NOMO-1 (cell line): Measurements from ENCODE around the gene CCL3.
"Not testable (repeated sequence)": the region's sequence is repeated elsewhere in the genome, so short reads cannot be mapped to it uniquely, and the experiment has no call there.

ENCODE experiments used
- DNase-seq, 2 experiments: peaks; one replicate each; lab custom pipeline; 2025; ENCODE audit not compliant: unreplicated experiment in 2 of 2; lab: John Stamatoyannopoulos, UW

Gene CCL3

DNA sequence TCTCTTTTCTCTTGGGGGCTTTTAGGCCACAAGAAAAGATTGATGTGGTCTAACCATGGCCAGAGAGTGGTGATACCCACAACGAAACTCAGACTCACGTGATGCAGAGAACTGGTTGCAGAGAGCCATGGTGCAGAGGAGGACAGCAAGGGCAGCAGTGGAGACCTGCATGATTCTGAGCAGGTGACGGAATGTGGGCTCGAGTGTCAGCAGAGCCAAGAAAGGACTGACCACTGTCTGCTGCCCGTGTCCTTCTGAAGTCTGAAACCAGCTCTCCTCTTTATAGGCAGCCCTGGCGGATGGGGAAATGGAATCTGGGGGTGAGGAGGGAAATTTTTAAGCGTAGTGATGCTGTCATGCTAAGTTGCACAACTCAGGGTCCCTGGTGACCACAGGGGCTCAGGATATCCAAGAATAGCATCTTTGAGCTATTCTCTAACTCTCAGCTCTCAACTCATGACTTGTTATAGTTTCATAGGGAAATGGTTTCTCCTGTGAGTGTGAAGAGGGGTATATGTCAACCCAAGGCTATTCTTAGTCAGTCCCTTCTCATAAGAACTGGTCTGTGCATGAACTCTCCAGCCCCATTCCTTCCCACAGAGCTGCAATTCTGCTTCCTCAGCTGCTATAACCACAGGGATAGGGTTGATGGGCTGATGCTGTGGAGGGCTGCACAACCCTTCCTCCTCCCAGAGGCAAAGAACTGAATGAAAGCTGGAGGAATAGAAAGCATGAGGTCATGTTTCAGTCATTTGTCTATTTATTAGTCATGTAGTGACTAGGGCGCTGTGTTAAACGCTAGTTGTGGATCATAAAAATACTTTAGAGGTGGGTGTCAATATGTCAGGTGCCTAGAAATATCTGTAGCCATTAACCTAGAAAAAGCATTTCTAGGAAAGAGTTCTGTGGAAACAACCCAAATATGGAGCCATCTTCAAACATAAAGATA lies at the start of gene CCL3:
Gene CCL3, minus strand, starts transcription at position 256 of the 949 bp plus-strand sequence. Its CDS starts 85 bp downstream, at position 171.
- peak; percentile 72 to 96 for DNase-seq

DNA sequence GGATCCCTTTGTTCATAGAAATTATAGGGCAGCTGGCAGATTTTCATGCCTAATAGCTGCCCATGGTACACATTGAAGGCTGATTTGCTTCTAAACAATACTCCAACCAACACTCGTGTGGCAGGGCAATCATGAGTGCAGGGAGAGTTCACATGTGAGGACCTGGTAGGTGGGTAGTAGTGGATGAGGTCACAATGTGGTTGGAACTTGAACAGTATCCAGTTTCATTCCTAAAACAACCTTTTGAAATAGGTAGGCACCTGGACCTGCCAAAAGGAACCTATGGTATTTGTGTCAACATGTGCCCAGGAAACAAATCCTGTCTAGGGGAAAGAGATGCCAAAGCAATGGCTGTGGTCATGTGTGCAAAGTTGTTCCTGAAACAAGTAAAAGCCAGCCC lies 46.5 kb upstream of the CCL3 start:
- DNase-seq = no peak

DNA sequence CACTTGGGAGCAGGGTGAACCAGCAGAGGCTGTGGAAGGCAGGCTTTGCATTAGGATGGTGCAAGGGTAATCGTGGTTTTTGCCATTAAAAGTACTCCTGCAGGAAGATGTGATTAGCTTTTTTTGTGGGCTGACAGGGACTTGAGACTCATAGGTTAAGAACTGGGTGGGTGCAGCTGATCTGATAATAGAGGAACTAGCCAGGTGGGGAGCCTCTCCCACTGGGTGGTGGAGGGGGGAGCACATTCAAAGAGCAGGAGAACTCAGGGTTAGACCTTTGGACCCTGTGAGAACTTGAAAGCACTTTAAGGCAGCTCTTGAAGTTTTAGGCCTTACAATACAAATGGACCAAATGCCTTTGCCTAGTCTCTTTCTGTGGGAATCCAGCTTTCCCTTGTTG lies 46.1 kb upstream of the CCL3 start:
- DNase-seq = peak; percentile 48 to 62

DNA sequence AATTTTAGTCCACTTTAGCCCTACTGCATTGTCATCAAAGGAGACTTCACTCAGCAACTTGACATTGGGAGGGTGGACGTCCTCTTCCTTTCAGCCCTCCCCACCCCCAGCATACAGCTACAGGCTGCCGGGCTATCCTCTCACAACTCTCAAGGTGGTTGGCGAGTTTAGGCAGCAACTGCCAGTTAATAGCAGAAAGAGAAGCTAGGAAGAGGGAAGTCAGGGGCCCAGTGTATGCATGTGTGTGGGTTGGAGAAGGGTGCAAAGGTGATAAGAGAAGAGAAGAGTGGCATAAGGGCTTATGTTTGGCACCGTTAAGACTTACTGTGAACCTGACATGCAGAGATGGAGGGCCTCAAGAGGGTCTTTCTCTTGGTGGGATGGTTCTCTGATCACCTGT lies 45.5 kb upstream of the CCL3 start:
- DNase-seq = peak; percentile 74 to 82

DNA sequence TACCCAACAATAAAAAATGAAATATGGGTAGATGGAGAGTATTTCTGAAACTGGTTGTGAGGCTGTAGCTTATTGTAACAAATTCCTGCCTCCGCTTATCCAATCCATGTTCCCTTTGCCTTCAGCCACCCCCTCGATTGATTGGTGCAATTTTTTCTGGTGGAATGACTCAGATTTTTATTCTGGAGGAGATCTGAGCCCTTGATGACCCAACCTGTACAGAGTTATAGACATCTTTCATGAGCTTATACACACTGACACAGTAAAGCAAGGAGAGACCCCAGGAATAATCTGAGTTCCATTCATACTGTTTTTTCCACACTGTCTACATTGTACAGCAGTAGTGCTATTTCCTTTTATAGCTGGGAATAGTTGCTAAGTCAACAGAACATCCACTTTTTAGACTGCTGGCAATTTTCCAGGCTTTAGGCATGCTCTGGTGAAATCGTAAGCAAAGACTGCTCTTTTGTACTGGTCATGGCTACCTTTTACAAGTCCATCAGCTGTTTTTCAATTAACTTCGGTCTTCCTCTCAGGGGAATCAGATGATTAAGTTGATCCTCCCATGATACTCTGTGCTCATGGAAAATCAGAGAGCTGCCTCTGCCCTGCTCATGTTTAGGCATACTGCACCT lies 43.8 kb upstream of the CCL3 start:
- no peak for DNase-seq

DNA sequence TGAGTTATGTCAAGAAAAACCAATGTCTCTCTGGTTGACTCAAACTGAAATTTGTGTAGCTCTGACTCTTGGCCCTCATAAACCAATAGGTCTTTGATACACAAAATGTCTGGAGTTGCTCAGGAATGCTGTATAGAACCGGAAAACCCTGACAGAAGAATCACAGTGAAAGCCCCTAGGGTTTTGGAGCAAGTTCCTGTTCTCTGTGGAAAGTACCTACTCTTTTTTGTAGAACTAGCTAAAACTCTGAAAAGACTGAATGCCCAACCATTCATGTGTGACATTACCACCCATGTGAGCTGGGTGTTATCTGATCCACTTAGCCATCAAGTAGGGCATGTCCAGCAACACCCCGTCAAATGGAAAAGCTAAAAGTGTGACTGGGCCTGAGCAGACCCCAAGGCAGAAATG lies 42.5 kb upstream of the CCL3 start:
- no peak for DNase-seq

DNA sequence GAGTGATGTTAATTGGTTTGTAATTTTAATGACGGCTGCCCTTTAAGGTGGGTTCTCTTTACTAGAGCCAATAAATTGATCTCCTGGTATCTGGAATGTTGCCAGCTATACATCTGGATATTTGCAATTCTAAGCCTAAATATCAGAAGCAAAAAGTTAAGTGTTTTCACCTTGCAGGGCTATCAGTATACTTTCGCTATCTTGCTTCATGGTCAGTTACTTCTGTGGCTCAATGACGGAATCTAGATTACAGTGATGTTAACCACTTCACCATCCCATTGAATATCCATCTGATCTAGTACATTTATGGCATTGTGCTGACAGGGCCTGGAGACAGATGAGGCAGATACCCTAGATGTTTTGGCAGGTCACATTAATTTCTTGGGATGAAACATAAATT lies 42.0 kb upstream of the CCL3 start:
- no peak for DNase-seq

DNA sequence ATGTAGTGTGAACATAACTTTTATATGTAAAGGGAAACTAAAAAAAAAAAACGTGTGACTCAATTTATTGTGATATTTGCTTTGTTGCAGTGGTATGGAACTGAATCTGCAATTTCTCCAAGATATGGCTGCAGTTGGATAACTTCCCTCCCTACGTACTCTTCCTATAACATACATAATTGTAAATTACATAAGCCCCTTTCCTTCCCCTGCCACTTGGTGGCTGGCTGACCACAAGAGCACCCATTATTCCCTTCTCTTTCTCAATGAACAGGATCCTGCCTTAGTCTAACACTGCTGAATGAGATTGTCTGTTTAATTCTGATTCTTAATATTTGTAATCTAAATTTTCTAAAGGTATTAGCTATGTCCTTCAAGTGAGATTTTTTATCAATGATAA lies 41.5 kb upstream of the CCL3 start:
- DNase-seq = peak; percentile 68 to 86

DNA sequence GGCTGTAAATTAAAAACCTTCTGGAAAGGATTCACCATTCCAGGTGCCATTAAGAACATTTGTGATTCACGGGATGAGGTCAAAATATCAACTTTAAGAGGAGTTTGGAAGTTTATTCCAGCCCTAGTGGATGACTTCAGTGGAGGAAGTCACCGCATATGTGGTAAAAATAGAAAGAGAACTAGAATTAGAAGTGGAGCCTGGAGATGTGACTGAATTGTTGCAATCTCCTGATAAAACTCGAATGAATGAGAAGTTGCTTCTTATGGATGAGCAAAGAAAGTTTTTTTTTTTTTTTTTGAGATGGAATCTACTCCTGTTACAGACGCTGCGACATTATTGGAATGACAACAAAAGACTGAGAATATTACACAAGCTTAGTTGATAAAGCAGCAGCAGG lies 40.4 kb upstream of the CCL3 start:
- peak in 1 of 2 experiments; percentile 34 for DNase-seq

DNA sequence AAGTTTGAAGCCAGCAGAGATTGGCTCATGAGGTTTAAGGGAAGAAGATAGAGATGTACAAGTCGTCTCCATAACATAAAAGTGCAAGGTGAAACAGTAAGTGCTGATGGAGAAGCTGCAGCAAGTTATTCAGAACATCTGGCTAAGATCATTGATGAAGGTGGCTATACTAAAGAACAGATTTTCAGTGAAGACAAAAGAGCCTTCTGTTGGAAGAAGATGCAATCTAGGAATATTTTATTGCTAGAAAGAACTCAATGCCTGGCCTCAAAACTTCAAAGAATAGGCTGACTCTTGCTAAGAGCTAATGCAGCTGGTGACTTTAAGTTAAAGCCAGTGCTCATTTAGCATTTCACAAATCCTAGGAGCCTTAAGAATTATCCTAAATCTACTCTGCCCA lies 39.7 kb upstream of the CCL3 start:
- DNase-seq = no peak

DNA sequence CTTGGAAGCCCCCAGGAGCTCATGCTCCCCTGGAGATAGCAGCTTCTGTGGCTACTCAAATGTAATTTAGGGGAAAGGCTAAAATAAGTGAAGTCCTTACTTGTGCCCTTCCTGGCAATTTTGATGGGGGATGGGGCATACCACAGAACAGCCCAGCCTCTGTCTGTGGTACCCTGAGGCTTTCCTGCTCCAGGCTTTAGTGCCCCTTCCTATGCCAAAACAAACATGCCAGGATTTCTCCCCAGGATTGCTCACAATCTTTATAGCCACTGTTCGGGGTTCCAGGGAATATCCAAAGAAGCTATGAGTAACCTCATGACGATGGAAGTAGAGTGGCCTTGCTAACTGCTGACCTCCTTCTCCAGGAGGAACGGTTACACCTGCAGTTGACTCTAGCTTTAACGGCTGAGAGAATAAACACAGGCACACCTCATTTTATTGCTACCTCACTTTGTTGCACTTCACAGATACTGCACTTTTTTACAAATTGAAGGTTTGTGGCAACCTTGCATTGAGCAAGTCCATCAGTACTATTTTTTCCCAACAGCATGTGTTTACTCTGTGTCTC lies 38.6 kb upstream of the CCL3 start:
- DNase-seq = no peak

DNA sequence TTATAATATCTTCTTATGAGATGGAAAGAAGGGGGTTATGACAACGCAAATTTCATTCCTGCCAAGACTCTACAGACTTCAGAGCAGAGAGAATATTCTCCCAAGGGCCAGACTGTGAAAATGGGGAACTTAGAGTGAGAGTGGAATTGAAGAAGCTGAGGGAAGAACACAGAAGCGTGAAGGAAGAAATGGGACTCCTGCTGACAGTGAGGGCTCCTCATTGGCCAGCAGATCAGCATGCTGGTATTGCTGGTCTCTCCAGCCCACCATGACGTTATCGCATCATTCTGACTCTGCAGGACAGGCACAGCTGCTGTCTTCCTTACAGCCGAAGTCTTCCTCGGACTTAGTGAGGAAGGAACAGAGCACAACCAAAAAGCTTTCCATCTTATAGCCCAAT lies 38.0 kb upstream of the CCL3 start:
- peak; percentile 6 to 52 for DNase-seq

DNA sequence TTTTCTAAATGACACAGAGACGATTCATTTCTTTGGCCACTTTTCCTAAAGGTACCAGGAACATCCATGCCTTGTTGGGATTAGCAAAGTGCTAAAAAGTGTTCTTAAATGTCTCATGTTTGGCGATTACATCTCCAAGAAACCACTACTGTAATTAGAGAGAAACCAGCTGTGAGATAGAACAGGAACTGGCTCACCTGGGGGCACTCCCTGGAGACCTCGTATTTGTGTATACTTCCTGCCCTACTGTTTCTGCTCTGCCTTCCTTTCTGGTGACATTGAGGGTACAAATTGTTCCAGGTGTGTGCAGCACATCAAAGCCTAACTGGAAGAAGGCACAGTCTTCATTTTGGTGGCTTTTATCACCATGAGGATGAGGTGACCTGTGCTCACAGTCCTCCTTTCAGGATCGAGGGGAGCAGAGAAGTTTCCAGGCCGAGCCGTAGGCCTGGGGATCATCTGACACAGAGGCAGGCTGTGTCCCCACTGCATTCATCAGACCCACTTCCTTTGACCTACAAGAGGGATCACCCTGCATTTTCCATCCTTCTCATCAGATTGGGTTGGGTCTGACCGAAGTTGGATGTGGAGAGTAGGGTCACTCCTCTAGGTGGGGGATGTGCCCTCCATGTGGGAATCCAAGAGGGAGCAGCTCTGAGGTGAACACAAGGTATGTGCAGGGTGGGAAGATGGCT lies 37.4 kb upstream of the CCL3 start:
- no peak for DNase-seq

DNA sequence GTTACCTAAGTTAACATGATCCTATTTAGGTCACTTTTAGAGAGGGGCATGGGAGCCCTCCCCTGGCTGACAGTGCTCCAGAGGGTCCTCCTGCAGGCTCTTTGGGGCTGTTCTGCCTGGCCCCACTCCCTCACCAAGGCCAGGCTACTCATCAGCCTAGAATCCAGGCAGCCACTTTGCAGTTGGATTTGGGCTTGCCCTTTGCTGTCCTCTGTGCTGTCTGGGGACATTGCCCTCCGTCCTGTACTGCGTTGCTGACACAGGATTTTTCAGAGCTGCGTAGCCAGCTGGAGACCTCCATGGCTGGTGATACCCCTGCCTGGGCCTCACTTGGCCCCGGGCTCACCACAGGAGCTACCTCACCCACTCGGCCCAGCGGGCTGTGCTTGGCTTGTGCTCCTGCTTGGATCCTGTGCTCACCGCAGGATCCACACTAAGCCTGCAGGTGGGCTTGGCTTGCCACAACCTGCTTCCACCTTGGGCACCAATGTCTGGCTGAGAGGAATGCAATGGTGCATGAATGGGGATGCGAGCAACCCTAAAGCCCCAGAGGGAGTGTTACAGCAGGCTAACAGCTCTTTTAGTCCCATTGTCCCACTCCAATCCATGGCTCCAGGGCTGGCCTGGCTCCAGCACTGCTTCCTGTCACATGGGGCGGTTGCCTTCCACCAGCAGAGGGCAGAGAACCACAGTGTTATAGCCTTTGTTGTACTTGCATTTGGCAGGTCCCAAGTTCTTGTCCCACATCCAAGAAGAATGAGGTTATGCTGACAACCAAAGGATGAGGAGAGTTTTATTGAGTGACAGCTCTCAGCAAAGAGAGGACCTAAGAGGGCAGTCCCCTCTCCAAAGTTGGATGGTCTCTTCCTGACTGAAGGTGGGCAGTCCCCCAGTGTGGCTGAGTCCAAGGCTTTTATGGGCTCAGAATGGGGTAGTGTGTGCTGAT lies 35.2 kb upstream of the CCL3 start:
- no peak for DNase-seq

DNA sequence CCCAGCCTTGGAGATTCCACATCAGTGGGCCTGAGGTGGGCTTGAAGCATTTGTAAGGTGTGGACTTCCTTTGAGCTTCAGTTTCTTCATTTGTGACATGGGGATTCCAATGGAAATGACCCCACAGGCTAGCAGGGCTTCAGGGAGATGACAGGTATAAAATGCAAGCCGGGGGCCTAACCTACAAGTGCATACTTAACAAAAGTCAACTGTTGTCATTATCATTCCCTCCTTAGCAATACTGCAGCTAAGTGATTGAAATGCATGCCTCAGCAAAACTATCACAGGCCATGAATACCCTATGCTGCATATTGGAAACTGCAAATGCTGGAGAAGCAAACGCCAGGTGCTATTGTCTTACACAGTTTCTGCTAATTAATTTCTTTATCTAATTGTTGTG lies 33.5 kb upstream of the CCL3 start:
- DNase-seq = no peak

DNA sequence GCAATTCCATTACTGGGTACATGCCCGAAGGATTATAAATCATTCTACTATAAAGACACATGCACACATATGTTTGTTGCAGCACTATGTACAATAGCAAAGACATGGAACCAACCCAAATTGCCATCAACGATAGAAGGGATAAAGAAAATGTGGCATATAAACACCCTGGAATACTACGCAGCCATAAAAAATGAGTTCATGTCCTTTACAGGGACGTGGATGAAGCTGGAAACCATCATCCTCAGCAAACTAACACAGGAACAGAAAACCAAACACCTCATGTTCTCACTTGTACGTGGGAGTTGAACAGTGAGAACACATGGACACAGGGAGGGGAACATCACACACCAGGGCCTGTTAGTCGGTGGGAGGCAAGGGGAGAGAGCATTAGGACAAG lies 31.2 kb upstream of the CCL3 start:
- DNase-seq = not testable (repeated sequence)

DNA sequence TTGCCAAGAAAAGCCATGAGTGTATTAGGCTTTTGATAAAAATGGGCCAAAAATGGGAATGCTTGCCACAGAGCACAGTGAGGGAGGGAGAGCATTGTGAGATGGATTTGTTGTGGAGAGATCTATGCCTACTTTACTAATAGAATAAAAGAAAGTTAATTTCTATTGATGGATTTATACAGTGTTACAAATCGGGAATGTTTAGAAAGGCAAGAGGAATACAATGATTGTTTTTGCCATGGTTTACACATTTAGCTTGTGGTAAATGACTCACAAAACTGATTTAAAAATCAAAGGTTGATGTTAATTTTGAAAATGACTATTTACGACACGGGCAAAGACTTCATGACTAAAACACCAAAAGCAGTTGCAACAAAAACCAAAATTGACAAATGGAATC lies 30.3 kb upstream of the CCL3 start:
- no peak for DNase-seq

DNA sequence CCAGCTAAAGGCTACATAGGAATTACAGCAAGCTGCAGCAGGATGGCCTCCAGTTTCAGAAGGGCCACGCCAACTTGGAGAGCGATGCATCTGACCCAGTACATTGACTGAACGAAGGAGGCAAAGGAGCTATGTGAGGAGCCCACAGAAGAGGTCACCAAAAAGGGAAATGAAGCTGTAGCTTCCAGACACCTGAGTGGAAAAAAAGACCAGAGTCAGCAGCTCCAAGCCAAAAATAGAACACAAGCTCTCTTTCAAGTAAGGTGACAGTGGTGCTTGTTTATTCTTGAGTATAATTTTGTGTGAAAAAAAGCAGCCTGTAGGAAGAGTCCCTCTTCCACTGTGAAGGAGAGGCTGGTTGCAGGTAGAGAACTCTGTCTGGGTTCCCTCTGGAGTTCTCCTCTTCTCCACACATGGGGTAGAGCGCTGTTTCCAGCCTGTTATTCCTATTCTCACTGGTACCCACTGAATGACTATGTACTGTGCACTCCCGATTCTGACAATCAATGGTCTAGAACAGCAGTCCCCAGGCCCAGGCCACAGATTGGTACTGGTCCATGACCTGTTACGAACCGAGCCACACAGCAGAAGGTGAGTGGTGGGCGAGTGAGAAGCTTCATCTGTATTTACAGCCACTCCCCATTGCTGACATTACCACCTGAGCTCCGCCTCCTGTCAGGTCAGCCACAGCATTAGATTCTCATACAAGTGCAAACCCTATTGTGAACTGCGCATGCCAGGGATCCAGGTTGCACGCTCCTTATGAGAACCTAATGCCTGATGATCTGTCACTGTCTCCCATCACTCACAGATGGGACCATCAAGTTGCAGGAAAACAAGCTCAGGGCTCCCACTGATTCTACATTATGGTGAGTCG lies 28.8 kb upstream of the CCL3 start:
- no peak for DNase-seq
